ENCODE measurements around the gene RAD23A.

RAD23A gene

DNA sequence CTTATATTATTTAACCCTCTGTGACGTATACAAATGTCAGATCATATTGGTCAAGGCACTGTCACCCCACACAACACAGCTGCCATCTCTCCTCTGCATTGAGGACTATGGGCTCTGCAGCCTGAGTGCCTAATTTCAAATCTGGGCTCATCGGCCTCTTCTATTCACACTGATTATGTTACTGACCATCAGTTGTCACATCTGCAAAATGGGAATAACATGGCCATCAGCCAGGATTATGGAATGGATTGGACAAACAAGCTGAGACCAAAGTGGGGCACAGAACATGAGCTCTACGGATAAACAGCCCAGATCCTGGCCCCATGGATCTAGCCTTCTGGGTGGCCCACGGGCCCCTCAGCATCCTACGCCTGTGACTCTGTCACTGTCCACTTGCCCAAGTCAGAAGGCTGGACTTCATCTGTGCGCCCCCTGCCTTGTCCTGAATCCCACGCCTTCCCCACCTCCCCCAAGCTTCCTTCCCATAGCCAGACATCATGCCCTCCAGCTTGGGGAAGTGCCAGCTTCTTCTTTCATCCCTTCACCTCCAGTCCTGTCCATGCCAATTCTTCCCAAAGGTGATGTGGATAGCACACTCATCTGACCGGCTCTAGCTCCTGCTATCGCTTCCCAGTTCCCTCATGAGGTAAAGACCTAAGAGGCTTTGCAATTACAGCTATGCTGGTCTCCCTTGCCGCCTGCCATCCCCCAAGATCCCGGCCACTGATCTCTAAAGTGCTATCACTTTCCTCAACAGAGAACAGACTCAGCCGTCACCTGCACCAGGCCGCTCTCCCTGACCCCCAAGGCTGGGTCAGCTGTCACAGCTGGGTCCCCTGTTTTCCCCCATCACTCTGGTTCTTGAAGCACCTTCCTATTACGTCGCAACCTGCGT is 13.0 kb upstream of the RAD23A start:
- peak overlapping the region; percentile 89 for H3K4me3 ChIP-seq (ENCODE audit: control insufficient read depth, low read depth, low read length)
- no peak for DNase-seq (ENCODE audit: low read depth)
- TF ChIP-seq, protein P1, sequence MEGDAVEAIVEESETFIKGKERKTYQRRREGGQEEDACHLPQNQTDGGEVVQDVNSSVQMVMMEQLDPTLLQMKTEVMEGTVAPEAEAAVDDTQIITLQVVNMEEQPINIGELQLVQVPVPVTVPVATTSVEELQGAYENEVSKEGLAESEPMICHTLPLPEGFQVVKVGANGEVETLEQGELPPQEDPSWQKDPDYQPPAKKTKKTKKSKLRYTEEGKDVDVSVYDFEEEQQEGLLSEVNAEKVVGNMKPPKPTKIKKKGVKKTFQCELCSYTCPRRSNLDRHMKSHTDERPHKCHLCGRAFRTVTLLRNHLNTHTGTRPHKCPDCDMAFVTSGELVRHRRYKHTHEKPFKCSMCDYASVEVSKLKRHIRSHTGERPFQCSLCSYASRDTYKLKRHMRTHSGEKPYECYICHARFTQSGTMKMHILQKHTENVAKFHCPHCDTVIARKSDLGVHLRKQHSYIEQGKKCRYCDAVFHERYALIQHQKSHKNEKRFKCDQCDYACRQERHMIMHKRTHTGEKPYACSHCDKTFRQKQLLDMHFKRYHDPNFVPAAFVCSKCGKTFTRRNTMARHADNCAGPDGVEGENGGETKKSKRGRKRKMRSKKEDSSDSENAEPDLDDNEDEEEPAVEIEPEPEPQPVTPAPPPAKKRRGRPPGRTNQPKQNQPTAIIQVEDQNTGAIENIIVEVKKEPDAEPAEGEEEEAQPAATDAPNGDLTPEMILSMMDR (IDR thresholded peaks at IDR 0.05; ENCODE audit: control insufficient read depth, insufficient read depth, low read depth, low read length, missing control alignments), result no peak

DNA sequence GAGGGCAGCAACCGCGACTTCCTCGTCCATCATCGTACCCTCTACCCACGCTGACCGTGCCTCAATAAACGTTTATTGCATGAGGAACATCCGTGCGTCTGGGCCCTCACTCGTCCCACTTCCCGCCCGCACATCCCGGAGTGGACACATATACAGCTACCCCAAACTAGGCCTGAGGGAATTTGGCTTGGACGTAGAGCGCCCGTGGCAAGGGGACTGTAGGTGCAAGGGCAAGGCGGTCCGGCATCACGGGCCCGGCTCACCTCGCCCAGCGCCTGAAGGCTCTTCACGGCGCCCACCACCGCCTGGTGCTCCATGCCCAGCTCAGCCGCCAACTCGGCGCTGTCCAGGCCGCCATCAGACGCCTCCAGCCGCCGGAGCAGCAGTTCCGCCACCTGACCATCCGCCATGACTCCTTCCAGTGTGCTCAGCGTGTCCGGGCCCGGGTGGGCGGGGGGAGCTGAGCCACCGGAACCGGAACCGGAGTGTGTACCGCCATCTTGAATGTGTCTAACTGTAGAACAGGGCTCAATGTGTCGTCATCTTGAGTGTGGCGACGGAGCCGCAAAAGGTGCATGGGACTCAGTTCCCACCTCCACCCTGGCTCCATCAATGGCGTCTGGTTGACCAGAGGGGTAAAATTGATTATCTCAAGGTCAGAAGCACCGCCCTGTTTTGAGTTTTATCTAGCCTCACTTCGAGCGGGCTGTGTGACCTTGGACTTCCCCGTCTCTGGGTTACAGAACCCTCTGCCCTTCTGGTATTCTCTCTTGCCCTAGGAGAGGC is 12.2 kb upstream of the RAD23A start, which contains the start of gene FARSA:
FARSA (minus strand) TSS at position 425 of the 786 bp plus-strand sequence; CDS start at position 410, 15 bp downstream.
- peak within 1 kb of the TSS; percentile 89 for H3K4me3 ChIP-seq (ENCODE audit: control insufficient read depth, low read depth, low read length)
- no peak for DNase-seq (ENCODE audit: low read depth)
- TF ChIP-seq, protein P1 (IDR thresholded peaks at IDR 0.05; ENCODE audit: control insufficient read depth, insufficient read depth, low read depth, low read length, missing control alignments), result no peak

DNA sequence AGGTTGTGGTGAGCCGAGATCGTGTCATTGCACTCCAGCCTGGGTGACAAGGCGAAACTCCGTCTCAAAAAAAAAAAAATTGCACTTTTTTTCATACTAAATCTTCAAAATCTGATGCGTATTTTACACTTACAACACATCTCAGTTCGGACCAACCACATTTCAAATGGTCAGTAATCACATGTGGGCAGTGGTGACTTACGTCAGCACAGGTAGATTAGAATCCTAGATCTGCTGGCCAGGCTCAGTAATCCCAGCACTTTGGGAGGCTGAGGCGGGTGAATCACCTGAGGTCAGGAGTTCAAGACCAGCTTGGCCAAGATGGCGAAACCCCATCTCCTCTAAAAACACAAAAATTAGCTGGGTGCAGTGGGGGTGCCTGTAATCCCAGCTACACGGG is 10.6 kb upstream of the RAD23A start:
- H3K4me3 ChIP-seq (ENCODE audit: control insufficient read depth, low read depth, low read length), result no peak overlapping the region
- TF ChIP-seq, protein P1 (IDR thresholded peaks at IDR 0.05; ENCODE audit: control insufficient read depth, insufficient read depth, low read depth, low read length, missing control alignments), result no peak
- DNase-seq (ENCODE audit: low read depth), result no peak

DNA sequence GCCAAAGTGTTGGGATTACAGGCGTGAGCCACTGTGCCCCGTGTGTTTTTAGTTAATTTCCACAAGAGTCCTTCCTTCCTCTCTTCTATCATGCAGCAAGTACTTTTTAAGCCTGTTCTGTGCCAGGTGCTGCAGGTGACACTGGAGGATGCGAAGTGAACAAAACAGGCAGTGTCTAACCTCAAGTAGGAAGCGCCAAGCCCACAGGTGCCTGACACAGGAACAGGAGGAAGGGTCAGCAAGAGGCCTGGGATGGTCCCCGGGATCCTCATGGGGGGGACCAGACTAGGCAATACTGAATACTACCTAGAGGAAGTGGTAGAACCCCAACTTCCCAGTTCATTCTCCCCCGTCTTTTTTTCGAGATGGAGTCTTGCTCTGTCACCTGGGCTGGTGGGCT is 9.1 kb upstream of the RAD23A start:
- TF ChIP-seq, protein P1 (IDR thresholded peaks at IDR 0.05; ENCODE audit: control insufficient read depth, insufficient read depth, low read depth, low read length, missing control alignments), result no peak
- no peak for DNase-seq (ENCODE audit: low read depth)
- no peak overlapping the region for H3K4me3 ChIP-seq (ENCODE audit: control insufficient read depth, low read depth, low read length)

DNA sequence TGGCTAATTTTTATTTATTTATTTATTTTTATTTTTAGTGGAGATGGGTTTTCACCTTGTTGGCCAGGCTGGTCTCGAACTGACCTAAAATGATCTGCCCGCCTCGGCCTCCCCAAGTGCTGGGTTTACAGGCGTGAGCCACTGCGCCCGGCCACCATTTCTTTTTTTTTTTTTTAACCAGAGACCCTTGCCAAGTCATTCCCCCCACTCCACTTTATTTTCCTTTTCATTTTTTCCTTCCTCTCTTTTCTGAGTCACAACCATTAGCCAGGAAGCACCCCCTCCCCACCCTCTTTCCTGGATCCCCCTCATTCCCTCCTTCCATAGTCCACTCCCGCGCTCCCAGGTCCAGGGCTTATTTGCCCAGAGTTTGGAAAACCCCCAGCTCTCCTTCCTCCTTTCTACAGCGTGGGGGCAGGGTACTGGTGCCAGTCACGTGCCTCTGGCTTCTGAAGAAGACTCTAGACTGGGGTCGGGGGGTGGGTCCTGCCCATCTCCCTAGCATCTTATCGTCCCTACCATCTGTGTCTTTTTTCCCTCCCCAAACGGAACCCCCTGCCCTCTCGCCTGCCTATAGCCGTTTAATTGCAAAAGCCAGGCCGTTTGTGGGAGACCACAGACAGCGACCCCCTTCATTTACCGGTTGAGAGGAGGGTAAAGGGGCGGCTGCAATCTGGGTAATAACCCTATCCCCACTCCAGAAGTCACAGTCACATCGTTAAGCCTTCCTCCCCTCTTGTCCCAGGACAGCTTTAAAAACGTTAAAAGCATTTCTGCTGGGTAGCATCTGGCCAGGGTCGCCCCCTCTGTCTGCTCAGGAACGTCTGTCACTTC is 8.4 kb upstream of the RAD23A start:
- H3K4me3 ChIP-seq (ENCODE audit: control insufficient read depth, low read depth, low read length), result peak overlapping the region; percentile 67
- DNase-seq (ENCODE audit: low read depth), result no peak
- TF ChIP-seq, protein P1 (IDR thresholded peaks at IDR 0.05; ENCODE audit: control insufficient read depth, insufficient read depth, low read depth, low read length, missing control alignments), result no peak

Data from AG09309 (cell line).